Stimulated activated naive CD4-positive, alpha-beta T cell treated with Interleukin-2 at 50 U/mL for 16 hours (primary cell): ENCODE data around the gene SFTPD.

Experiments used
- DNase-seq: peaks from one replicate; lab custom pipeline; 2025; lab: John Stamatoyannopoulos, UW

SFTPD gene

GRCh38 chr10:79944428-79945395 lies 4.2 kb downstream of the SFTPD start:
- no peak for DNase-seq

- no peak for DNase-seq
These were observed 5.0 kb downstream of the SFTPD start for GRCh38 chr10:79943871-79944270.

- DNase-seq: no peak
These were observed 6.4 kb downstream of the SFTPD start for GRCh38 chr10:79942261-79943185.

GRCh38 chr10:79941585-79942210 lies 7.2 kb downstream of the SFTPD start:
- no peak for DNase-seq

- no peak for DNase-seq
These were observed 7.8 kb downstream of the SFTPD start for GRCh38 chr10:79941146-79941545.

GRCh38 chr10:79940431-79940830 lies 8.5 kb downstream of the SFTPD start:
- DNase-seq: no peak

GRCh38 chr10:79939969-79940368 lies 8.9 kb downstream of the SFTPD start:
- no peak for DNase-seq

- DNase-seq: no peak
These were observed 10.0 kb downstream of the SFTPD start for GRCh38 chr10:79938728-79939406.

GRCh38 chr10:79937701-79938151 lies 11.2 kb downstream of the SFTPD start:
- no peak for DNase-seq

GRCh38 chr10:79936625-79937615 lies 12.0 kb downstream of the SFTPD start:
- no peak for DNase-seq

GRCh38 chr10:79933961-79934360 lies 14.9 kb downstream of the SFTPD start:
- DNase-seq: no peak

GRCh38 chr10:79932841-79933379 lies 16.0 kb downstream of the SFTPD start:
- DNase-seq: no peak

- DNase-seq: no peak
These were observed 16.6 kb downstream of the SFTPD start for GRCh38 chr10:79932307-79932706.

GRCh38 chr10:79930751-79931150 lies 18.2 kb downstream of the SFTPD start:
- no peak for DNase-seq

GRCh38 chr10:79930267-79930666 lies 18.6 kb downstream of the SFTPD start:
- no peak for DNase-seq

GRCh38 chr10:79929409-79929904 lies 19.4 kb downstream of the SFTPD start:
- peak; percentile 67 for DNase-seq

GRCh38 chr10:79928028-79928583 lies 20.8 kb downstream of the SFTPD start:
- no peak for DNase-seq

- no peak for DNase-seq
These were observed 21.6 kb downstream of the SFTPD start for GRCh38 chr10:79927111-79927828.

GRCh38 chr10:79926037-79926436 lies 22.9 kb downstream of the SFTPD start:
- DNase-seq: no peak
